Caco-2 (cell line): ENCODE measurements around the gene RNF19B. TPM values are rescaled to one million over a fixed set of nuclear protein-coding genes. Genes with fewer than 3 reads are reported as not detected.

Experiments used
- BruUV-seq: library from RNA; stranded (reverse); fragments of 400-500 nt; replicated peaks from 2 replicates; lab custom pipeline; 2021; lab: Mats Ljungman, UMichigan
- CTCF ChIA-PET: fragments of 300-600 bp; sonication (Branson Sonifier 250); formaldehyde crosslinking; loops from one replicate; lab custom pipeline; 2022; ENCODE audit warnings: antibody characterized with exemption; lab: Charles Lee
- POLR2A ChIA-PET: fragments of 300-600 bp; sonication (Branson Sonifier 250); formaldehyde crosslinking; loops from one replicate; lab custom pipeline; 2022; ENCODE audit warnings: antibody characterized with exemption; lab: Charles Lee
- DNase-seq, 2 experiments: peaks; one replicate each; pipeline versions ENCODE4 v3.0.0 to v3.0.0-alpha.2; 2020 to 2022
- H3K27me3 ChIP-seq: replicated peaks from 2 replicates; pipeline ENCODE4 v1.6.0; 2011; ENCODE audit warnings: low read length; ENCODE audit not compliant: control insufficient read depth, insufficient read depth
- H3K36me3 ChIP-seq: 2 replicates; pipeline ENCODE4 v1.5.1; 2011; ENCODE audit warnings: low read length; ENCODE audit not compliant: control insufficient read depth, insufficient read depth
- H3K4me1 ChIP-seq: fragments of 250-450 bp; sonication (Bioruptor Pico); 2 replicates; pipeline ENCODE4 v1.5.1; 2020; ENCODE audit warnings: mild to moderate bottlenecking
- H3K4me3 ChIP-seq: 2 replicates; pipeline ENCODE4 v1.5.1; 2011; ENCODE audit warnings: low read depth, mild to moderate bottlenecking, control low read depth, low read length
- H3K9me3 ChIP-seq: fragments of 250-450 bp; sonication (Bioruptor Pico); 2 replicates; pipeline ENCODE4 v1.5.1; 2020; ENCODE audit warnings: mild to moderate bottlenecking, moderate library complexity
- H3K27ac Mint-ChIP-seq: one replicate; pipeline ENCODE4 v1.8.0; 2022; ENCODE audit warnings: mixed read lengths; ENCODE audit not compliant: unreplicated experiment
- H3K27me3 Mint-ChIP-seq: one replicate; pipeline ENCODE4 v1.8.0; 2022; ENCODE audit warnings: mixed read lengths; ENCODE audit not compliant: insufficient read depth, unreplicated experiment
- H3K36me3 Mint-ChIP-seq: one replicate; pipeline ENCODE4 v1.8.0; 2022; ENCODE audit warnings: mild to moderate bottlenecking, mixed read lengths; ENCODE audit not compliant: insufficient read depth, unreplicated experiment
- H3K4me1 Mint-ChIP-seq: one replicate; pipeline ENCODE4 v1.8.0; 2022; ENCODE audit warnings: low read depth, mixed read lengths; ENCODE audit not compliant: unreplicated experiment
- H3K4me3 Mint-ChIP-seq: one replicate; pipeline ENCODE4 v1.8.0; 2022; ENCODE audit warnings: mild to moderate bottlenecking, moderate library complexity, mixed read lengths; ENCODE audit not compliant: unreplicated experiment
- H3K9me3 Mint-ChIP-seq: one replicate; pipeline ENCODE4 v1.8.0; 2022; ENCODE audit warnings: mixed read lengths; ENCODE audit not compliant: unreplicated experiment
- CTCF ChIP-seq, 2 experiments: fragments of 200-600 bp in 1 of 2; IDR thresholded peaks; 1 replicate in 1 of 2; 2 replicates in 1 of 2; pipeline versions ENCODE4 v1.5.1 to v1.8.0; 2011 to 2022; ENCODE audit warnings: antibody characterized with exemption in 1 of 2, control low read depth in 1 of 2, inconsistent platforms in 1 of 2, low read depth in 1 of 2, low read length in 1 of 2, mild to moderate bottlenecking in 1 of 2, moderate library complexity in 1 of 2; ENCODE audit not compliant: insufficient read depth in 1 of 2, severe bottlenecking in 1 of 2, unreplicated experiment in 1 of 2
- intact Hi-C: fragments of 100-400 bp; cut with micrococcal nuclease; formaldehyde crosslinking; loops from one replicate; pipeline ENCODE4 v1.10.0; 2022; ENCODE audit not compliant: unreplicated experiment
- total RNA-seq: library from RNA; stranded (reverse); gene quantifications from 2 replicates; pipeline ENCODE4 v1.2.3, GENCODE V29; 2022

Gene RNF19B
- total RNA-seq, 1 experiment from 2014 or later = 14.5 TPM

- Histone ChIP-seq H3K36me3 (no peaks in the 10 kb centered on the region), H3K4me3 (no peak overlapping the region), H3K27me3 (no peaks in the 10 kb centered on the region), H3K4me1 (no peaks in the 10 kb centered on the region), H3K9me3 (no peaks in the 10 kb centered on the region)
- no TSS peak for BruUV-seq
- POLR2A ChIA-PET = no interaction called here
- Mint-ChIP-seq H3K27me3 (no peaks in the 10 kb centered on the region), H3K36me3 (no peaks in the 10 kb centered on the region), H3K9me3 (no peaks in the 10 kb centered on the region), H3K4me1 (no peaks in the 10 kb centered on the region), H3K27ac (no peak overlapping the region), H3K4me3 (no peak overlapping the region)
- CTCF ChIA-PET = no interaction called here
- intact Hi-C loops = no loop called here
- TF ChIP-seq CTCF (IDR thresholded peaks at IDR 0.05; ENCODE audit: insufficient read depth in 1 of 2, low read depth in 1 of 2, low read length in 1 of 2, severe bottlenecking in 1 of 2, unreplicated experiment in 1 of 2) = no peak
- no peak for DNase-seq
Measured at GRCh38 chr1:32917521-32917920, 47.1 kb downstream of the RNF19B start.

GRCh38 chr1:32915766-32916706 is 48.6 kb downstream of the RNF19B start:
- TF ChIP-seq CTCF (IDR thresholded peaks at IDR 0.05; ENCODE audit: insufficient read depth in 1 of 2, low read depth in 1 of 2, low read length in 1 of 2, severe bottlenecking in 1 of 2, unreplicated experiment in 1 of 2) = no peak
- Histone ChIP-seq H3K4me3 (no peak overlapping the region), H3K27me3 (no peaks in the 10 kb centered on the region), H3K9me3 (no peaks in the 10 kb centered on the region), H3K4me1 (no peaks in the 10 kb centered on the region), H3K36me3 (no peaks in the 10 kb centered on the region)
- BruUV-seq = no TSS peak
- H3K4me3 Mint-ChIP-seq = no peak overlapping the region
- no peaks in the 10 kb centered on the region for H3K9me3 Mint-ChIP-seq
- no peak for DNase-seq
- H3K27ac Mint-ChIP-seq = no peak overlapping the region
- intact Hi-C loops = no loop called here
- H3K27me3 Mint-ChIP-seq = no peaks in the 10 kb centered on the region
- H3K36me3 Mint-ChIP-seq = no peaks in the 10 kb centered on the region
- no peaks in the 10 kb centered on the region for H3K4me1 Mint-ChIP-seq
- CTCF ChIA-PET = no interaction called here
- POLR2A ChIA-PET = no interaction called here

GRCh38 chr1:32910319-32910718 is 54.3 kb downstream of the RNF19B start:
- H3K27me3 ChIP-seq = no peaks in the 10 kb centered on the region
- no peaks in the 10 kb centered on the region for H3K36me3 ChIP-seq
- intact Hi-C loops = no loop called here
- H3K4me1 Mint-ChIP-seq = no peaks in the 10 kb centered on the region
- no peaks in the 10 kb centered on the region for H3K27me3 Mint-ChIP-seq
- TF ChIP-seq CTCF (IDR thresholded peaks at IDR 0.05; ENCODE audit: insufficient read depth in 1 of 2, low read depth in 1 of 2, low read length in 1 of 2, severe bottlenecking in 1 of 2, unreplicated experiment in 1 of 2) = no peak
- no peak overlapping the region for H3K4me3 ChIP-seq
- CTCF ChIA-PET = no interaction called here
- no peak overlapping the region for H3K4me3 Mint-ChIP-seq
- no peaks in the 10 kb centered on the region for H3K36me3 Mint-ChIP-seq
- H3K4me1 ChIP-seq = no peaks in the 10 kb centered on the region
- DNase-seq = no peak
- no peaks in the 10 kb centered on the region for H3K9me3 Mint-ChIP-seq
- BruUV-seq = no TSS peak
- no peaks in the 10 kb centered on the region for H3K9me3 ChIP-seq
- POLR2A ChIA-PET = no interaction called here
- no peak overlapping the region for H3K27ac Mint-ChIP-seq
